IMR-90 (cell line): Measurements from ENCODE around the gene LRRC10. TPM values are rescaled to one million over a fixed set of nuclear protein-coding genes. Genes with fewer than 3 reads are reported as not detected.

Experiments used
- ATAC-seq: fragments of 200-7000 bp; cut with Tn5 transposase; 2 replicates; pipeline ENCODE4 v1.9.1; 2020; ENCODE audit warnings: low read depth, mild to moderate bottlenecking, moderate library complexity
- BruUV-seq: library from RNA; stranded (reverse); fragments of 400-500 nt; replicated peaks from 2 replicates; lab custom pipeline; 2021; lab: Mats Ljungman, UMichigan
- CTCF ChIA-PET: fragments of 300-600 bp; formaldehyde crosslinking; extraction: SDS; loops from one replicate; lab custom pipeline; 2021; ENCODE audit warnings: antibody characterized with exemption; lab: Yijun Ruan, JAX
- POLR2A ChIA-PET: fragments of 300-600 bp; sonication (Branson Sonifier 250); formaldehyde crosslinking; loops from one replicate; lab custom pipeline; 2022; ENCODE audit warnings: antibody characterized with exemption; ENCODE audit not compliant: unreplicated experiment; lab: Charles Lee
- DNase-seq: peaks from one replicate; pipeline ENCODE4 v3.0.0; 2013
- H2AFZ ChIP-seq: replicated peaks from 2 replicates; pipeline ENCODE3; 2013; ENCODE audit warnings: low read length, mild to moderate bottlenecking; ENCODE audit not compliant: poor library complexity
- H2AK5ac ChIP-seq: 2 replicates; pipeline ENCODE4 v1.6.1; 2013; ENCODE audit warnings: low read depth, low read length, inconsistent platforms
- H2AK9ac ChIP-seq: replicated peaks from 2 replicates; pipeline ENCODE3; 2013; ENCODE audit warnings: mild to moderate bottlenecking, low read depth, low read length, moderate library complexity; ENCODE audit not compliant: poor library complexity
- H2BK120ac ChIP-seq: 2 replicates; pipeline ENCODE4 v1.6.1; 2013; ENCODE audit warnings: low read depth, low read length, inconsistent platforms
- H2BK15ac ChIP-seq: 3 replicates; pipeline ENCODE4 v1.6.1; 2013; ENCODE audit warnings: low read depth, low read length, inconsistent platforms
- H2BK20ac ChIP-seq: 2 replicates; pipeline ENCODE4 v1.6.1; 2013; ENCODE audit warnings: low read depth, mild to moderate bottlenecking, inconsistent platforms, low read length, moderate library complexity
- H2BK5ac ChIP-seq: 2 replicates; pipeline ENCODE4 v1.6.1; 2013; ENCODE audit warnings: mild to moderate bottlenecking, low read depth, low read length, inconsistent platforms; ENCODE audit not compliant: poor library complexity, severe bottlenecking
- H3K14ac ChIP-seq: replicated peaks from 2 replicates; pipeline ENCODE4 v1.6.1; 2013; ENCODE audit warnings: low read depth, low read length, inconsistent platforms
- H3K18ac ChIP-seq: 2 replicates; pipeline ENCODE4 v1.6.1; 2013; ENCODE audit warnings: low read depth, low read length, control low read depth
- H3K23ac ChIP-seq: 2 replicates; pipeline ENCODE4 v1.6.1; 2013; ENCODE audit warnings: low read depth, low read length, inconsistent platforms
- H3K27ac ChIP-seq: 2 replicates; pipeline ENCODE4 v1.5.1; 2013; ENCODE audit warnings: mild to moderate bottlenecking, control low read depth, low read length; ENCODE audit not compliant: insufficient read depth
- H3K27me3 ChIP-seq: 2 replicates; pipeline ENCODE4 v1.6.1; 2013; ENCODE audit warnings: low read length; ENCODE audit not compliant: control insufficient read depth, insufficient read depth
- H3K36me3 ChIP-seq: 2 replicates; pipeline ENCODE4 v1.6.1; 2013; ENCODE audit warnings: low read length, mixed read lengths; ENCODE audit not compliant: control insufficient read depth, insufficient read depth
- H3K4ac ChIP-seq: 2 replicates; pipeline ENCODE4 v1.6.1; 2013; ENCODE audit warnings: low read depth, low read length, inconsistent platforms
- H3K4me1 ChIP-seq: 2 replicates; pipeline ENCODE4 v1.6.1; 2013; ENCODE audit warnings: low read length, mixed read lengths; ENCODE audit not compliant: control insufficient read depth, insufficient read depth
- H3K4me2 ChIP-seq: 2 replicates; pipeline ENCODE4 v1.6.1; 2013; ENCODE audit warnings: low read depth, mild to moderate bottlenecking, control low read depth, low read length, moderate library complexity
- H3K4me3 ChIP-seq: 2 replicates; pipeline ENCODE4 v1.5.1; 2013; ENCODE audit warnings: low read depth, mild to moderate bottlenecking, control low read depth, low read length, moderate library complexity; ENCODE audit not compliant: insufficient read depth
- H3K56ac ChIP-seq: 2 replicates; pipeline ENCODE4 v1.6.1; 2013; ENCODE audit warnings: low read length, inconsistent platforms; ENCODE audit not compliant: insufficient read depth; ENCODE audit errors: extremely low read depth
- H3K79me1 ChIP-seq, 2 experiments: 2 replicates each; pipeline ENCODE4 v1.6.1; 2013; ENCODE audit warnings: low read length in 2 of 2, inconsistent platforms in 1 of 2, low read depth in 1 of 2
- H3K9ac ChIP-seq: 2 replicates; pipeline ENCODE4 v1.6.1; 2013; ENCODE audit warnings: low read depth, low read length, control low read depth
- H3K9me1 ChIP-seq: 2 replicates; pipeline ENCODE4 v1.6.1; 2013; ENCODE audit warnings: low read length, inconsistent platforms; ENCODE audit not compliant: insufficient read depth
- H3K9me3 ChIP-seq: 2 replicates; pipeline ENCODE4 v1.6.1; 2013; ENCODE audit warnings: low read length; ENCODE audit not compliant: control insufficient read depth, insufficient read depth
- H4K20me1 ChIP-seq: 2 replicates; pipeline ENCODE4 v1.6.1; 2013; ENCODE audit warnings: low read length, inconsistent platforms; ENCODE audit not compliant: insufficient read depth
- H4K5ac ChIP-seq: 2 replicates; pipeline ENCODE4 v1.6.1; 2013; ENCODE audit warnings: mild to moderate bottlenecking, low read depth, low read length, control low read depth
- H4K8ac ChIP-seq, 2 experiments: 2 replicates each; pipeline ENCODE4 v1.6.1; 2013; ENCODE audit warnings: low read depth in 2 of 2, low read length in 2 of 2, control low read depth in 1 of 2, inconsistent platforms in 1 of 2
- H4K91ac ChIP-seq: 2 replicates; pipeline ENCODE4 v1.6.1; 2013; ENCODE audit warnings: low read depth, low read length, inconsistent platforms; ENCODE audit not compliant: insufficient read depth
- CHD1 ChIP-seq: IDR thresholded peaks from 2 replicates; pipeline ENCODE4 v1.6.1; 2012; ENCODE audit warnings: low read depth, low read length, improper control_type of control experiment
- CTCF ChIP-seq: conservative IDR thresholded peaks from 2 replicates; pipeline ENCODE4 v1.5.1; 2012; ENCODE audit warnings: mild to moderate bottlenecking, low read depth, low read length, improper control_type of control experiment
- MAFK ChIP-seq: IDR thresholded peaks from 2 replicates; pipeline ENCODE4 v1.6.1; 2012; ENCODE audit warnings: low read depth, low read length, improper control_type of control experiment
- MXI1 ChIP-seq: IDR thresholded peaks from 2 replicates; pipeline ENCODE4 v1.6.1; 2012; ENCODE audit warnings: low read depth, mild to moderate bottlenecking, low read length, moderate library complexity, borderline replicate concordance
- NFE2L2 ChIP-seq: fragments of 150-350 bp; IDR thresholded peaks from 2 replicates; pipeline ENCODE4 v1.6.1; 2016; ENCODE audit warnings: low read depth, mild to moderate bottlenecking, low read length
- POLR2A ChIP-seq: IDR thresholded peaks from 2 replicates; pipeline ENCODE4 v1.6.1; 2012; ENCODE audit warnings: mild to moderate bottlenecking, low read depth, low read length
- RAD21 ChIP-seq: IDR thresholded peaks from 2 replicates; pipeline ENCODE4 v1.6.1; 2012; ENCODE audit warnings: low read length, improper control_type of control experiment
- RCOR1 ChIP-seq: IDR thresholded peaks from 2 replicates; pipeline ENCODE4 v1.6.1; 2012; ENCODE audit warnings: mild to moderate bottlenecking, low read length, improper control_type of control experiment; ENCODE audit not compliant: insufficient replicate concordance
- RFX5 ChIP-seq: IDR thresholded peaks from 2 replicates; pipeline ENCODE4 v1.8.0; 2012; ENCODE audit warnings: low read depth, mild to moderate bottlenecking, low read length, moderate library complexity
- SMC3 ChIP-seq: fragments of 150-350 bp; IDR thresholded peaks from 2 replicates; pipeline ENCODE4 v1.6.1; 2016; ENCODE audit warnings: low read depth, mild to moderate bottlenecking, antibody characterized with exemption, low read length, moderate library complexity
- USF2 ChIP-seq: fragments of 150-350 bp; IDR thresholded peaks from 2 replicates; pipeline ENCODE4 v1.6.1; 2017; ENCODE audit warnings: mild to moderate bottlenecking, antibody characterized with exemption, low read length, low read depth
- WGBS, 2 experiments: methylation state at CpG; one replicate each; pipeline versions ENCODE4 v1.1.5 to v1.1.7; 2013; ENCODE audit warnings: missing lambda C conversion rate in 2 of 2; ENCODE audit not compliant: insufficient read length in 1 of 2; ENCODE audit errors: extremely low coverage in 2 of 2; 5-methylcytosine and 5-hydroxymethylcytosine counted together
- dilution Hi-C: fragments of 300-500 bp; cut with HindIII; formaldehyde crosslinking; loops from one replicate; pipeline ENCODE4 v1.14.3; 2018; ENCODE audit warnings: low sequenced_read_pairs; ENCODE audit not compliant: unreplicated experiment
- in situ Hi-C: fragments of 300-500 bp; cut with MboI; formaldehyde crosslinking; loops from 3 replicates; pipeline ENCODE4 v1.14.3; 2019; ENCODE audit warnings: low sequenced_read_pairs, inconsistent platforms, mixed read lengths
- intact Hi-C: fragments of 100-400 bp; cut with micrococcal nuclease; formaldehyde crosslinking; loops from 2 replicates; pipeline ENCODE4 v1.10.0; 2022
- polyA plus RNA-seq, 3 experiments: library from polyadenylated mRNA; depleted of rRNA; stranded (reverse); fragments of >200 nt; gene quantifications; 2 replicates each; pipeline ENCODE4 v1.2.3, GENCODE V29; 2012; ENCODE audit warnings: low replicate concordance in 1 of 3
- total RNA-seq: library from RNA; depleted of rRNA; stranded (reverse); fragments of >200 nt; gene quantifications from 2 replicates; pipeline ENCODE4 v1.2.3, GENCODE V29; 2012

LRRC10 gene
- total and polyA plus RNA-seq, 2 of the 4 experiments (the other 2 are of a cell fraction): not detected

GRCh38 chr12:69645031-69645430, 34.3 kb upstream of the LRRC10 start:
- no peaks in the 10 kb centered on the region for H3K36me3 ChIP-seq
- no peak overlapping the region for H2AFZ ChIP-seq
- no peak overlapping the region for H3K9ac ChIP-seq
- no peak overlapping the region for H2BK20ac ChIP-seq
- H3K4me1 ChIP-seq: no peaks in the 10 kb centered on the region; the same call in 1 of the 2 replicates
- H2BK120ac ChIP-seq: no peak overlapping the region
- no peak overlapping the region for H3K14ac ChIP-seq
- ChIA-PET CTCF (interaction anchor here (1.0 kb wide), 1 partner anchor 12 kb away, joined by 3 read pairs; no protein-coding TSS in a partner anchor), POLR2A (interaction anchor here (0.6 kb wide), 1 partner anchor 26 kb away, joined by 3 read pairs; no protein-coding TSS in a partner anchor)
- no CpG with 5 or more reads among the region's 2 CpGs for WGBS, 2 experiments
- TF ChIP-seq CHD1: no peak
- TF ChIP-seq NFE2L2: no peak
- no peak for TF ChIP-seq MXI1
- no peak for TF ChIP-seq RFX5
- TF ChIP-seq RCOR1: no peak
- TF ChIP-seq SMC3: no peak
- TF ChIP-seq CTCF: no peak
- TF ChIP-seq MAFK: no peak
- no peak for TF ChIP-seq POLR2A
- no peak for TF ChIP-seq USF2
- TF ChIP-seq RAD21: no peak
- no peak overlapping the region for H3K4ac ChIP-seq
- no peaks in the 10 kb centered on the region for H3K27me3 ChIP-seq
- H3K9me1 ChIP-seq: no peaks in the 10 kb centered on the region
- no peak overlapping the region for H2BK5ac ChIP-seq
- BruUV-seq: no TSS peak
- no peak overlapping the region for H3K56ac ChIP-seq
- H4K8ac ChIP-seq: no peak overlapping the region
- H4K20me1 ChIP-seq: no peaks in the 10 kb centered on the region
- H3K18ac ChIP-seq: no peak overlapping the region
- dilution Hi-C loops: no loop called here
- intact Hi-C loops: no loop called here
- H3K23ac ChIP-seq: no peak overlapping the region
- in situ Hi-C loops: no loop called here
- no peak overlapping the region for H3K27ac ChIP-seq
- no peak overlapping the region for H2AK9ac ChIP-seq
- no peak overlapping the region for H3K4me2 ChIP-seq
- no peak overlapping the region for H4K5ac ChIP-seq
- H2BK15ac ChIP-seq: no peak overlapping the region
- H3K79me1 ChIP-seq: no peaks in the 10 kb centered on the region
- H3K9me3 ChIP-seq: no peaks in the 10 kb centered on the region
- no peak overlapping the region for H3K4me3 ChIP-seq
- ATAC-seq: peak; percentile 42; the same call in 1 of the 2 replicates
- 0 out of 2 replicates have a peak overlapping the region, but pooled peaks have one; percentile 23 for H4K91ac ChIP-seq
- H2AK5ac ChIP-seq: no peak overlapping the region
- peak; percentile 33 for DNase-seq
